ENCODE results near the gene SLC26A11.
A peak's percentile ranks its signal among the peaks of the same experiment; 100 is the strongest.

Gene SLC26A11

GRCh38 chr17:80261159-80261894 lies 41.1 kb downstream of the SLC26A11 start:
- Histone ChIP-seq H3K79me2 (ENCODE audit: insufficient read depth, low read length) (no peaks in the 10 kb centered on the region), H3K27ac (ENCODE audit: low read depth, low read length) (no peak overlapping the region), H3K27me3 (ENCODE audit: low read length) (no peaks in the 10 kb centered on the region), H4K20me1 (ENCODE audit: low read depth, low read length) (no peaks in the 10 kb centered on the region), H3K4me3 (ENCODE audit: insufficient read depth, low read length, poor library complexity, severe bottlenecking) (peak overlapping the region; percentile 88), H3F3A (ENCODE audit: insufficient read depth) (peaks cover 25% of the 10 kb centered on the region), H3K9ac (ENCODE audit: low read length) (peak overlapping the region; percentile 89), H3K36me3 (ENCODE audit: low read length) (no peaks in the 10 kb centered on the region), H3K9me2 (replicated peaks; ENCODE audit: insufficient read depth, low read length) (no peaks in the 10 kb centered on the region), H3K4me2 (ENCODE audit: low read depth, low read length, poor library complexity, severe bottlenecking) (peak overlapping the region; percentile 68), H2AFZ (ENCODE audit: low read depth, low read length, severe bottlenecking) (peak overlapping the region; percentile 85), H3K9me3 (ENCODE audit: insufficient read depth, low read length) (no peaks in the 10 kb centered on the region)
- TF ChIP-seq CTCF (IDR thresholded peaks at IDR 0.05; ENCODE audit: insufficient read depth, low read length, poor library complexity, severe bottlenecking): no peak
- no peak for TF ChIP-seq EZH2phosphoT487 (conservative IDR thresholded peaks at IDR 0.05; ENCODE audit: low read length)

GRCh38 chr17:80261895-80262279 lies 41.7 kb downstream of the SLC26A11 start:
- H3K79me2 ChIP-seq (ENCODE audit: insufficient read depth, low read length): no peaks in the 10 kb centered on the region
- H2AFZ ChIP-seq (ENCODE audit: low read depth, low read length, severe bottlenecking): no peak overlapping the region
- H3K9ac ChIP-seq (ENCODE audit: low read length): peak overlapping the region; percentile 89
- no peaks in the 10 kb centered on the region for H3K36me3 ChIP-seq (ENCODE audit: low read length)
- TF ChIP-seq EZH2phosphoT487 (conservative IDR thresholded peaks at IDR 0.05; ENCODE audit: low read length): no peak
- no peak for TF ChIP-seq CTCF (IDR thresholded peaks at IDR 0.05; ENCODE audit: insufficient read depth, low read length, poor library complexity, severe bottlenecking)
- no peaks in the 10 kb centered on the region for H3K9me3 ChIP-seq (ENCODE audit: insufficient read depth, low read length)
- H4K20me1 ChIP-seq (ENCODE audit: low read depth, low read length): no peaks in the 10 kb centered on the region
- H3K4me3 ChIP-seq (ENCODE audit: insufficient read depth, low read length, poor library complexity, severe bottlenecking): peak overlapping the region; percentile 88
- no peak overlapping the region for H3K27ac ChIP-seq (ENCODE audit: low read depth, low read length)
- H3K27me3 ChIP-seq (ENCODE audit: low read length): no peaks in the 10 kb centered on the region
- no peaks in the 10 kb centered on the region for H3K9me2 ChIP-seq (replicated peaks; ENCODE audit: insufficient read depth, low read length)
- peaks cover 25% of the 10 kb centered on the region for H3F3A ChIP-seq (ENCODE audit: insufficient read depth)
- H3K4me2 ChIP-seq (ENCODE audit: low read depth, low read length, poor library complexity, severe bottlenecking): peak overlapping the region; percentile 68

GRCh38 chr17:80262291-80262690 lies 42.1 kb downstream of the SLC26A11 start:
- H3K9me3 ChIP-seq (ENCODE audit: insufficient read depth, low read length): no peaks in the 10 kb centered on the region
- no peak overlapping the region for H3K27ac ChIP-seq (ENCODE audit: low read depth, low read length)
- H3K27me3 ChIP-seq (ENCODE audit: low read length): no peaks in the 10 kb centered on the region
- TF ChIP-seq EZH2phosphoT487 (conservative IDR thresholded peaks at IDR 0.05; ENCODE audit: low read length): no peak
- TF ChIP-seq CTCF (IDR thresholded peaks at IDR 0.05; ENCODE audit: insufficient read depth, low read length, poor library complexity, severe bottlenecking): no peak
- H3K36me3 ChIP-seq (ENCODE audit: low read length): no peaks in the 10 kb centered on the region
- H4K20me1 ChIP-seq (ENCODE audit: low read depth, low read length): no peaks in the 10 kb centered on the region
- no peaks in the 10 kb centered on the region for H3K79me2 ChIP-seq (ENCODE audit: insufficient read depth, low read length)
- peak overlapping the region; percentile 68 for H3K4me2 ChIP-seq (ENCODE audit: low read depth, low read length, poor library complexity, severe bottlenecking)
- no peak overlapping the region for H2AFZ ChIP-seq (ENCODE audit: low read depth, low read length, severe bottlenecking)
- no peak overlapping the region for H3K9ac ChIP-seq (ENCODE audit: low read length)
- H3F3A ChIP-seq (ENCODE audit: insufficient read depth): peaks cover 25% of the 10 kb centered on the region
- H3K9me2 ChIP-seq (replicated peaks; ENCODE audit: insufficient read depth, low read length): no peaks in the 10 kb centered on the region
- no peak overlapping the region for H3K4me3 ChIP-seq (ENCODE audit: insufficient read depth, low read length, poor library complexity, severe bottlenecking)
